Epidermal melanocyte (primary cell): Measurements from ENCODE around the gene LPAR6.
"Not testable (repeated sequence)": the region's sequence is repeated elsewhere in the genome, so short reads cannot be mapped to it uniquely, and the experiment has no call there.

Source experiments
- DNase-seq: peaks from one replicate; pipeline ENCODE4 v3.0.0; 2011; ENCODE audit warnings: low spot score; ENCODE audit not compliant: insufficient read length

Gene LPAR6

GRCh38 chr13:48412881-48413351, at the start of gene LPAR6:
LPAR6 (minus strand) TSS chr13:48413113; CDS start chr13:48412423, 690 bp downstream.
- no peak for DNase-seq

- DNase-seq = no peak
Measured at GRCh38 chr13:48457578-48458242, 44.8 kb upstream of the LPAR6 start.

- no peak for DNase-seq
Measured at GRCh38 chr13:48456546-48456945, 43.6 kb upstream of the LPAR6 start.

GRCh38 chr13:48451196-48451595, 38.3 kb upstream of the LPAR6 start:
- DNase-seq = not testable (repeated sequence)

- no peak for DNase-seq
Measured at GRCh38 chr13:48449656-48450055, 36.7 kb upstream of the LPAR6 start.

- DNase-seq = no peak
Measured at GRCh38 chr13:48448959-48449614, 36.2 kb upstream of the LPAR6 start.

GRCh38 chr13:48448285-48448958, 35.5 kb upstream of the LPAR6 start:
- no peak for DNase-seq

GRCh38 chr13:48446464-48446863, 33.6 kb upstream of the LPAR6 start:
- DNase-seq = no peak

GRCh38 chr13:48443442-48444208, 30.7 kb upstream of the LPAR6 start:
- DNase-seq = no peak

- DNase-seq = no peak
Measured at GRCh38 chr13:48437371-48437770, 24.5 kb upstream of the LPAR6 start.

GRCh38 chr13:48436661-48437288, 23.9 kb upstream of the LPAR6 start:
- DNase-seq = no peak

- no peak for DNase-seq
Measured at GRCh38 chr13:48434200-48434599, 21.3 kb upstream of the LPAR6 start.

- DNase-seq = no peak
Measured at GRCh38 chr13:48431987-48432615, 19.2 kb upstream of the LPAR6 start.

- no peak for DNase-seq
Measured at GRCh38 chr13:48431431-48431830, 18.5 kb upstream of the LPAR6 start.

- no peak for DNase-seq
Measured at GRCh38 chr13:48429886-48430285, 17.0 kb upstream of the LPAR6 start.

- no peak for DNase-seq
Measured at GRCh38 chr13:48429036-48429435, 16.1 kb upstream of the LPAR6 start.

- DNase-seq = not testable (repeated sequence)
Measured at GRCh38 chr13:48426755-48427298, 13.9 kb upstream of the LPAR6 start.

- no peak for DNase-seq
Measured at GRCh38 chr13:48426052-48426451, 13.1 kb upstream of the LPAR6 start.

GRCh38 chr13:48424212-48424611, 11.3 kb upstream of the LPAR6 start:
- DNase-seq = no peak

- not testable (repeated sequence) for DNase-seq
Measured at GRCh38 chr13:48422003-48422402, 9.1 kb upstream of the LPAR6 start.
